NCI-H345 treated with DMSO at 0.1 percent for 48 hours (cell line): ENCODE results near the gene GLIS1.

Experiments
- DNase-seq: peaks from one replicate; lab custom pipeline; 2025; ENCODE audit not compliant: unreplicated experiment; lab: John Stamatoyannopoulos, UW

GLIS1 gene

DNA sequence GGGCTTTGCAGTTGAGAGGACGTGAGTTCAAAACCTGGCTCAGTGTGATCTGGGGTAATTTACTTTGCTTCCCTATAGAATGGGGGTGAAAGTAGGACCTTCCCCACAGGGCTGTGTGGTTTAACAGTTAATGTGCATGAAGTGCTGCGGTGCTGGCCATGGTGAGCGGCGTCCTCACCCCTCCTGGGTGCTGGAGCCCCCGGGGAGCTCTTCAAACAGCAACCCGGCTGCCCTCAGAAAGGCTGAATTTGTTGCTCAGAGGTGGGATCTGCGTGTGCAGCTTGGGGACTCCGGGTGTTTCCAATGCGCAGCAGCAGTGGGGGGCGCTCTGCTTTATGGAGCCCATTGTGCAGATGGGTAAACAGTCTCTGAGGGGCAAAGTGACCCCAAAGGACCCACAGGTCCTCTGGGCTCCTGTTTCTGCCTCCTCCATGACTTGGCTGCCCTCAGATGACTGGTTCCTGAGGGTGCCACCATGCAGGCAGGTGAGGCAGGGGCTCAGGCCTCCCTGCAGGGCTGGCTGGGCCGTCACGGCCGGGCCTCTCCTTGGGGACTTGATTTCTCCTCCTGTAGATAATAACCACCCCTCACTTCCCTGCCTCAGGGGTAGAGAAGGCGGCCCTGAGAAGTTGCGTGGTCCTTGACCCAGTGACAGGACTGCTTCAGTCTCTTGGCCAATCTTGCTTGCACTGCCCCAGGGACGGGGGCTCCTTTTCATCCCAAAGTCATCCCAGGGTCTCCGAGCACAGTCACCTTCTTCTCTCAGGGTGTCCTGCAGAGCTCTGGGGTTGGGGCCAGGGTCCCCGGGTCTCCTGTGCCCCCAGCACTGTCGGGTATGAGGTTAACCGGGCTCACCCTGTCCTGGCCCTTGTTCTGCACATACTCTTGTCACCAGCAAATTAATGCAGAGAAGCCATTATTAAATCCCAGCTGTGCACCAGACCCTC lies 239.4 kb downstream of the GLIS1 start:
- no peak for DNase-seq

DNA sequence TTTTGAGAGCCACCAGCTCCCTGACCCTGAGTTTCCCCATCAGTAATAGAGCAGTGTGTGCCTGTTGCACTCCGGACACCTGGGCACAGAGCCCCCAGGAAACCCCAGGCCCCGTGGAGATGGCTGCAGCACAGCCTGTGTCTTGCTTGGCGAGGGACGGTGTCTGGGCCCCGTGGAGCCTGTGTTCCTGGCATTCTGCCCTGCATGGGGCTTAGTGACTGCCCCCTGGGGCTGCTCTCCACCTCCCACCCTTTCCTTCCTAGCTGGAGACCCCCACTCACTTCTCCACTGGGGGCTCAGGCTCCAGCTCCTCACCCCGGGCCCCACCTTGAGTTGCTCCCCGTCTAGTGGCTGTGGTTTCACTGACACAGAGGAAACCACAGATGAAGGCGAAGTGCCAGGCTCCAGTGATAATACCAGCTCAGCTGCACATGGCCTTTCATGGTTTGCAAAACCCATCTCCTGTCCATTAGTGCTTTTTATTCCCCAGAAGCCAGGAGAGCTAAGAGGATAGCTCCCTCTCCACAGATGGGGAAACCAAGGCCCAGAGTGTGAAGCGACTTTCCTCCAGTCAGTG lies 240.3 kb downstream of the GLIS1 start:
- DNase-seq: no peak

DNA sequence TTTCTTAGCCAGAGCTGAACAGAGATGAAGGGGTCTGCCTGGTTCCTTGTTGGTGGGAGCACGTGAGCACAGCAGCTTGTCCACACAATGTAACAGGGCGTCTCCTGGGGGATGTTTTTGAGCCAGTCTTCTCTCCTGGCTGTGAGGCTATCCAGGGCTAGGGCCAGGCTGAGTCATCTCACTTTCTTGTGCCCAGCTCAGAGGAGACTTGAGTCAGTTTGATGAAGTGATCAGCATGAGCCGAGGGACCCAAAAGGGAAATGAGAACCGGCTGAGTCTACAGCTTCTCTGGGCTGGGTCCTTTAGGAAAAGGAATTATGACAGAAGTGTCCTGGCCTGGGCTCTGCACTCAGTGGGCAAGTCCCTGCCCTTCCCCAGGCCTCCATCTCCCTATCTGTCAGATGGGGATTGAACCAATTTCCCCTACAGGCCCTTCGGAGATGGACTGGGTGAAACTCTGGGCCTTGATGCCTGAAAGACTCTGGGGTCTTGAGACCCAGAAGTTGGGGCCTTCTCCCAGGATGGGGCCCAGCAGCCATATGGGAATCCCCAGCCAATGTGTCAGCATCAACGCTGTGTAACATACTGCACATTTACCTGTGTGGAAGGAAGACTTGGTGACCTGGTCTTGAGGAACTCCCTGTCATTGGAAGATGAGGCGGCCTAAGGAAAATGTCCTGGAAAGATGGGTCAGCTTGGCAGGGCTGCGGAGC lies 243.2 kb downstream of the GLIS1 start:
- DNase-seq: no peak

DNA sequence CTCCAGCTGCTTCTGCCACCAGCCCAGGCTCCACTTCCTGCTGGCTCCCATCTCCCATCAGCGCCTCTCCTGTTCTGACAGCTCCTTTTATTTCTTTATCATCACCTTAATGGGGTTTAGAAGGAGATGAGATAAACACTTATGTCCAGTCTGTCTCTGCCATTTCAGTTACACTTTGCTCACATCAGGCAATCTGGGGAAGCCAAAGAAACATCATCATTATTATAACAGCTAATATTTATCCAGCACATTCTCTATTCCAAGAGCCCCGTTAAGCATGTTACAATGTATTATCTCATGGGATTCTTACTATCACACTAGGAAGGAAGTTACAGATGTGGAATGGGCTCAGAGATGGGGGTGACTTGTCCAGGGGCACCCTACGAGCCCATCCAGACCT lies 248.6 kb downstream of the GLIS1 start:
- DNase-seq: no peak

DNA sequence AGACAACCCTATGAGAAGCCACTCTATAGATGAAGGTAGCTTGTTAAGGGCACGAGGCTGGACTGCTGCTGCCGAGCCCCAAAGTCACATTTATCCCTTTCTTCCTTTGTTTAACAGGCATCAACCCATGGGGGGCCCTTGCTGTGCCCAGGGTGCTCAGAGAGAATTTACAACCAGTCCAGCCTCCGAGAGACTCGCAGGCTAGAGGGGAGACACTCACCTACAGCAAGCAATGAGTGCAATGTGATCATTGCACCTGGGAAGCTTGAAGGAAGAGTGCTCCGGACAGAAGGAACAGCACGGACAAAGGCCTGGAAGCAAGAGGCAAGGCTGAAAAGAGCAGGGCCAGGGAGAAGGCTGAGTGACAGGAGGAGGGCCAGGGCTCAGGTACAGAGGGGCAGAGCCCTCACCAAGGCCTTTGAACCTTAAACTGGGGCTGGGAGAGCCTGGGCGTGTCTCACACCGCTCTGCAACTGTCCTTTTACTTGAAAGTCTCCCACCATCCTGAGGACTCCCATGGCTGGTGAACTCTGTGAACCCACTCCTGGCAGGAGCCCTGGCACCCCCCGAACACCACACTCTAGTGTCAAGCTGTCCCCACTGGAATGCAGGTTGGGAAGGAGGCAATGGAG lies 252.5 kb downstream of the GLIS1 start:
- DNase-seq: no peak

DNA sequence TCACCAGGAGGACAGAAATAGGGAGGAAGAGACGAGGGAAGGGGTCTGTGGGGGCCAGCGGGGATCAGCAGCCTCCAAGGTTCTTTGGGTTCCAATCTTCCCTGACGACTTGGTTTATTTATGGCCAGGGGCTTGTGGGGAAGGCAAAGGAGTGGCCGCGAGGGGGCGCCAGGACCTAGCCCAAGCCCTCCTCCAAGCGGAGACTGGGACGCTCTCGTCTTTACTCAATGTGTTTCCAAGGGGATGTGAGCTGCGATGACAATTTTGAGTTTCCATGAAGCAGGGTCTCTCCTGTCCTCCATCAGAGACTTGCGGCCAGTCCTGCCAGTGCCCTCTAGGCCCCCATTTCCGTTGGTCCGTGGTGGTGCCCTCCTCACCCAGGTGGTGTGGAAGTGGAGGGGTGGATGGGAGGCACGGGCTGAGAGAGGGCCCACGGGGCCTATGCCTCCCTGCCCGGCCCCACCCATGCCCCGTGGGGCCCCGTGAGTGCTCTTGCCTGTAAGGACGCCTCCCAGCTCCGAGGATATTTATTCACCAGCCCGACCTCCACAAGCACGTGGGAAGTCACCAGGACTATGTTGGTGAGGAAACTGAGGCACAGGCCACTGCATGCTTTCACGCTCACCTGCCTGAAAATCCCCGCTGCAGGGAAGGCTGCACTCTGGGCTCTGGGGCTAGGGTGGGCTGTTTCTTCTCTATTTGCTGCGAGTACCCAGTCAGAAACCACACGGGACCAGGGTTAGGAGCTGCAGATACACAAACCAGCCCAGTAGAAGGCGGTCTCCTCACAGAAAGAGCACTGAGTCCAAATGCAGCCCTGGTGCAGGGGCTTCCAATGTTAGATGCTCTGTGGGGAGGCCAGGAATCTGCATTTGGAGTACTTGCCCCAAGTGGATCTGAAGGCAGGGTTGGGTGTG lies 253.2 kb downstream of the GLIS1 start:
- peak; percentile 62 for DNase-seq

DNA sequence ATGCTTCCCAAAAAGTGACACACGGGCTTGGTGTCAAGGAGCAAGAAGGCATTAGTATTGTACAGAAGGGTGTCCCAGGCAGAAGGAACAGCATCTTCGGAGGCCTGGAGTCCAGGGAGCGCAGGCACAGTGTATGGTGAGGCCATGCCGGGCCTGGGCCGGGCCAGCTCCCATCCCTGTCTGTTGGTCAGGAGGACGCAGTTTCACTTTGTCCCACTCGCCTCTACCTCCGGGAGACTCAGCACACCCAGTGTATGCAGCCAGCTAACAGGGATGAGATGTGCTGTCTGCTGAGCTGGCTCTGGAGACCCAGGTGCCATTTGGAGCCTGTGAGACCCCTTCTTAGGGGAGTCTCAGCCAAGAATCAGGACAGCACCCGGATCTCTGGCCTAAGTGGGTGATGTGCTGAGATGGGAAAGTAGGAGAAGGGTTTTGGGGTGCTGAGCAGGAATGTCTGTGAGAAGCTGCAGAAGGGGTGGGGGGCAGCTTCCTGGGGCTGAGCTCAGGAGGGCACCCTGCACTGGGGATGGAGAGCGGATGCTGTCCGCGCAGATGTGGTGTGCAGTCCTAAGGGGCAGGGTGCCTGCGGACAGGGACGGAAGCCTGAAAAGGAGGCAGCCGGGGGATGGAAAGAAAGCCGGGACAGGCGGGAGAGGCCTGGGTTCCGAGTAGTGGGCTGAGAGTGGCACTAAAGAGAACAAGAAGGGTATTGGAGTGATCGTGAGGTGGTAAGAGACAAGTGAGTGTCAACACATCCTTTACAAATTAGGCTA lies 254.1 kb downstream of the GLIS1 start:
- no peak for DNase-seq

DNA sequence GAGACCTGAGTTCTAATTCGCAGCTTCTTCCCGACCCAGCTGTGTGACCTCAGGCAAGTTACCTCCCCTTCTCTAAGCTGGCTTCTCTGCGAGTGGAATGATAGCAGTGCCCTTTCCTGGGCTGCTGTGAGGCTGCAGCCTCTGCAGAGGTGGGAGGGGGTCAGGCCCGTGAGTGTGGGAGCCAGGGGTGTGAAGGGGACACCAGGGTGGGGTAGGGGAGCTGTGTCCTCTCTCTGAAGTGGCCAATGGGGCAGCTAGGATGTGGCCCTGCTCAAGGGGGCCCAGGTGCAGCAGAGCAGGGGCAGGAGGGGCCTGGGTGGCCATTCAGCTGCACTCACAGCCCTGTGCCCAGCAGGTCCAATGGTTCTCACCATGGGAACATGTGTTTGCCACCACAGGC lies 255.3 kb downstream of the GLIS1 start:
- no peak for DNase-seq

DNA sequence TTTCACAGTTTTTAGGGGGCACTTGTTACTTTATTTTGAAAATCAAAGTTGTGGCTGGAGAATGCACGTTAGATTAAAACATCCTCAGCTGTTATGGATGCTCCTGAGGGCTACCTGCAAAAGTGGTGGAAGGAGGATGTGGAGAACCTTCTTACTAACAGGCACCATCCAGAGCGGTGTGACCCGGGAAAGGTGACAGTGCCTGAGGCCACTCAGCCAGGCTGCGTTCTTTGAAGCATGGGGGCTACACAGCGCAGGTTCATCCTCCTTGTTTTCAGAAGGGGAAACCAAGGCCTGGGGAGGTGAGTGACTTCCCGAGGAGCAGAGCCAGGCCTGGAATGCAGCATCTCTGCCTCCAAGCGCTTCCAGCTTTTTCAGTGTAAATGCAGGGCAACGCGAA lies 255.8 kb downstream of the GLIS1 start:
- DNase-seq: no peak

DNA sequence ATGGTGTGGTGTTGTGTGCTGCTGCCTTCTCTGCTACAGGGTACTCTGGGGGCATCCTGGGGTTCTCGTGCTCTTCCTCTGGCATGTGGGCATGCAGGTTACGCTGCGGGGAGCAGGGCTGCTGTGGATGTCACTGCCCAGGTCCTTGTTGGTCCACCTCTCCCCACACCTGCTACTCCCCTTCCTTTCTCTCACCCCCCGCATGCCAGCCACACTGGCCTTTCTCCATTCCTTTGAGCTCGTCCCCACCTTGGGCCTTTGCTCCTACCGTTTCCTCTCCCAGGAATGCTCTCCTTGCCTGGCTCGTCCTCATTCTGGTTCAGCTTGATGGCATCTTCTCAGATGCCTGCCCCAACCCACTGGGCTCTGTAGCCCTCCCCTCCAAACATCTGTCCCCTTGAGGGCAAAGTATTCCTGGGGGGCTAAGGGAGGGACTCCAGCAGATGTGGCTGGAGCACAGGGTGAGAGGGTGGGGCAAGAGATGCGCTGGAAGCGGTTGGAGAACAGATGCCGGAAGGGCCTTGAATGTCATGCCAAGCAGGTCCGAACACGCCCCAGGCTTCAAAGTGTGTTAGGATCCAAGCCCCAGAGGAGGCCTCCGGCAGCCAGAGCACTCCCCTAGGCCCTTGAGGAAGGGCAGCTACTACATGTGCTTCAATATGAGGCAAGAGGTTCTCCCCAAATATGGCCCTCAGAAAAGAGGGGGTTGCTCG lies 256.4 kb downstream of the GLIS1 start:
- DNase-seq: no peak

DNA sequence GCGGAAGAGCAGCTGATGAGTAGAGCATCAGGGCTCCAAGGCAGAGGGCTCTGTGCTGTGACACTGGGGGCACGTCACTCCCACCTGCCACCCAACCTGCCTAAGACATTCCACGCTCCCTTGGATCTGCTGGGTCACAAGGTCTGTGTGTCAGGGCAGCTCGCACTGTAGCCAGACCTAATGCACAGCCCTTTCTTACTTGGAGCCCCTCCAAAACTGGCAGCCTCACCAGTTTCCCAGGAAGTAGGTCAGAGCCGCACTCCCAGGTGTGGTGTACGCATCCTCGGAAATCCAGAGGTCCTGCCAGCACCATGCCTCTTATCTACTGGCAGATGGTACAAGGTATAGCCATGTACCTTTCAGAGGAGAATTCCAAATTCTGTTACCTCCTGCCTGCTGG lies 257.5 kb downstream of the GLIS1 start:
- DNase-seq: no peak

DNA sequence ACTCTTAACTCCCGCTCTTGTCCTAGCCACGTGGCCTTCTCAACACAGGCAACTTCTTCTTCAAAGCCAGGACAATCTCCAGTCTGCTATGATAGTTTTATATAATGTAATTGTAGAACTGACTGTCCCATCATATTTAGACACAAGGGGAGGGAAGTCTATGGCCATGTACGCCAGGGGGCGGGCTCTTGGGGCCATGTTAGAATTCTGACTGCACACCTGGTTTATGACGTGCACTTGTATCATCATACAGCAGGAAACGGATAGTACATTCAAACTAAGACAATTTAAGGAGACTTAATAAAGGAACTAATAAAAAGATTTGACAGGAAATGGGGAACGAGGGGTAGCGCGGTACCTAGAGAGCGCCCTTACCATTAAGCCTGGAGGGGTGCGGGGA lies 258.3 kb downstream of the GLIS1 start:
- DNase-seq: no peak

DNA sequence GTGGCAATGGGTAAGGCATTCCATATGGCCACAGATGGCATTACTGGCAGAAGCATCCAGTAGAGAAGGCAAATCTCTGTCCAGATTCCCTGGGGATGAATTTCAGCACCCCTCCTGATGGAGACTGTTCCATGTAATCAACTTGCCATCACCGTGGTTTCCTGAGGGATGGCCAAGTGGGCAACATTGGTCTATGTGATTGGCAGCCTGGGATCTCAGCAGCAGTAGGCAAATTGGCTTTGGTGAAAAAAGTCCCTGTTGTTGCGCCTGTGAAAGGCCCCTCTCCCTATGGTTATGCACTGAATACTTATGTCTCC lies 260.5 kb downstream of the GLIS1 start:
- DNase-seq: no peak

DNA sequence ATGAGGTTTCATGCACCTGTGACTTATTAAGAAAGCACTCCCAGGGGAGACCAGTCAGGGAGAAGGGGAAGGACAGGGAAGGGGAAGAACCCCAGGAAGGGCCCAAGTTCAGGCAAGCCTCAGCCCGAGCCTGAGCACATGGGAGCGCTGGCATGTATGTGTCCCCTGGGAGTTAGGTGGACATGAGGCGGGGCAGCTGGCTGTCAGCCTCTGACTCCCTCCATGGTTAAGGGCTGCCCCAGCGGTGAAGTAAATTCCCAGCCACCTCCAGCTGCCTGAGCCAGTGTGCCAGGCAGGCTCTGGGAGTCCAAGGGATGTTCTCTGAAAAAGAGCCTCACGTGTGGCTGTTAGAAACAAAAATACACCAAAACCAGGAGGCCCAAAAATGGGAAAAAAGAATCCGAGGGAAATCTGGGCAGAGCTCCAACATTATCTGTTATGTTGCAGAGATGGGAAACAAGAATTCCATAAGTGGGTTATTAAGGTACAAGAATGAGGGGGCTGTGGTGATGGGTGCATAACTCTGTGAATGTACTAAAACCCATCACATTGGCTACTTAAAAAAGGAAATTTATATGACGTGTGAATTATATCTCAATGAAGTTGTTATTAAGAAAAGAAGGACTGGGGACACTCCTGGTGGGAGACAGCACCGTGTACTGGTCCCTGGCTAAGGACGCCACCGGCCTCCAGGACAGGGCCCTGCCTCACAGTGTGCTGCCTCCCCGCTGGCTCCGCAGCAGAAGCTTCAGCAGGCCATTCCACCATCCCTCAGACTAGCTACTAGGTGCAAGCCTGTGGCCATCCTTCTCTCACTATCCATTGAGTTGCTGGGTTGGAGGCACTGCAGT lies 261.1 kb downstream of the GLIS1 start:
- no peak for DNase-seq

DNA sequence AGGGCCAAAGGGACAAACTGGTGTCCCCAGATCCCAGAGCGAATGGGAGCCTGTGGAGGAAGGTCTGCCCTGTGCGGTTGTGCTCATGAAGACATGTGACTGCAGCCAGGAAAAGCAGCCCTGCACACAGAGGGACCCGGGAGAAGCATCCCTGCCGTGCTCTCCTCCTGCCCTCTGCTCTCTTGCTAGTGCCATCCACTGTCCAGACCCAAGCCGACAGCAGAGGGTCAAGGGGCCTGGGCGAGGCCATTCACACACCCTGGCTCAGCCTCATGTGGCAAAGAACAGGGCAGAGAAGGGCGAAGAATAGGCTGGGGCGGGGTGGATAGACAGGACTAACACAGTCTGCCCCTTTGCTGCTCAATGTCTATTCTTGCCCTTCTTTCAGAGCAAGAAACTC lies 262.4 kb downstream of the GLIS1 start:
- no peak for DNase-seq

DNA sequence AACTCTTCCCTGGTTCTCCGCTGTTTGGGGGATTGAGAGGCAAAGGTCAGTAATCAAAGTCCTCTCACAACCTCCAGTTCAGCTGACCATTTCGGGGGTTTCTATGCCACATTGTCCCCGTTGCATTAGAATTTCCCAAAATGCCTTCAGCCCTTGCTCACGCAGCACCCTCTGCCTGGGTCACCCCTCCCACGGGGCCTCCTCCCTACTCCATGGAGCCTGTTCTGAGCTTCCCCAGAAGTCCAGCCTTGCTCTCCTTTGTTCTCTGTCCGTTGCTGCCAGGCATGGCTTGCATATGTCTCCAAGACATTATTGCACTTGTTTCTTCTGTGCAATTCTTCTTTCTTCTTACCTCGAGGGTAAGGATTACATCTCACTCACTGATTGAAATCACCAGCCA lies 263.3 kb downstream of the GLIS1 start:
- no peak for DNase-seq

DNA sequence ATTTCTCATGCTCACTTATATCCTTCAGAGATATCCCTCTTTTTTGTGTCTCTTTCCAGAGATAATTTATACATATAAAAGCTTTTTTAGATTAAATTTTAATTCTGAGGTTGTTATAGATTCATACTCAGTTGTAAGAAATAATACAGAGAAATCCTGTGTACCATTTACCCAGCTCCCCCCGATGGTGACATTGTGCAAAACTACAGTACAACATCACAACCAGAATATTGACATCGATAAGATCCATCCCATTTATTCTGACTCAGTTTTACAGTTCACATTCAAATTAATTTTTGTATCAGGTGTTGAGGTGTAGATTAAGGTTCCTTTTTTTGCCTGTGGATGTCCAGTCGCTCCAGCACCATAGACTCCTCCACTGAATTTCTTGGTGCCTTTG lies 265.5 kb downstream of the GLIS1 start:
- DNase-seq: no peak

DNA sequence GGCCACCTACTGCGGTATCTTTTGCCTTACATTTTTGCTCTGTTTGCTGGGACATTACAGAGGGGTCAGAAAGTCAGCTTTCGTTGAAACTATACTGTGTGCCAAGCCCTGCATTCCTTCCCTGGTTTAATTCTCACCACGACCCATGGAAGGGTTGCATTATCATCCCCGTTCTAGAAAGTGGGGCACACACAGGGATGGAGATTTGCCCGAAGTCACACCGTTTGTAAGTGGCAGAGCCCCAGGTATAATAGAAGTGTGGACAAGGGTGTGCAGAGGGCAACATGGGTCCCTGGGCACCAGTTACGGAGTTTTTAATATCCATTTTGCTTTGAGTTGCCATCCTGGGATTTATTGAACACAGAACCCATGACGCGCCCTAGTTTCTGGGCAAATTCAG lies 268.0 kb downstream of the GLIS1 start:
- DNase-seq: no peak
